Naive thymus-derived CD8-positive, alpha-beta T cell (primary cell): ENCODE measurements around the gene DYRK1A. TPM values are rescaled to one million over a fixed set of nuclear protein-coding genes. Genes with fewer than 3 reads are reported as not detected.
"Not testable (repeated sequence)": the region's sequence is repeated elsewhere in the genome, so short reads cannot be mapped to it uniquely, and the experiment has no call there.

Experiments
- ATAC-seq, 2 donors: fragments of 150-1000 bp; cut with Tn5 transposase in 1 of 2; sonication (Bioruptor Pico), chemical (Tn5 transposase) in 1 of 2; 1 replicate in 1 of 2; 2 replicates in 1 of 2; pipeline ENCODE4 v1.10.0; 2021; ENCODE audit warnings: mild to moderate bottlenecking in 2 of 2, moderate library complexity in 2 of 2
- POLR2A ChIA-PET: fragments of 350-600 bp; sonication (Branson Sonifier 250); formaldehyde crosslinking; loops from one replicate; lab custom pipeline; 2021; ENCODE audit warnings: antibody characterized with exemption; lab: Charles Lee
- DNase-seq, 10 donors: peaks; one replicate each; pipeline versions ENCODE4 v3.0.0 to v3.0.0-alpha.2; 2020 to 2022
- H3K27ac Mint-ChIP-seq, 10 donors: one replicate each; pipeline ENCODE4 v1.8.0; 2020 to 2022; ENCODE audit warnings: mild to moderate bottlenecking in 10 of 10, mixed read lengths in 10 of 10, moderate library complexity in 4 of 10, inconsistent platforms in 1 of 10
- H3K27me3 Mint-ChIP-seq, 5 donors: one replicate each; pipeline ENCODE4 v1.8.0; 2021 to 2022; ENCODE audit warnings: mixed read lengths in 5 of 5
- H3K36me3 Mint-ChIP-seq, 3 donors: one replicate each; pipeline ENCODE4 v1.8.0; 2020 to 2022; ENCODE audit warnings: mixed read lengths in 3 of 3, mild to moderate bottlenecking in 2 of 3, inconsistent platforms in 1 of 3
- H3K4me1 Mint-ChIP-seq, 4 donors: one replicate each; pipeline ENCODE4 v1.8.0; 2021 to 2022; ENCODE audit warnings: mixed read lengths in 4 of 4
- H3K4me3 Mint-ChIP-seq, 10 donors: one replicate each; pipeline ENCODE4 v1.8.0; 2020 to 2022; ENCODE audit warnings: mild to moderate bottlenecking in 10 of 10, mixed read lengths in 10 of 10, moderate library complexity in 6 of 10, inconsistent platforms in 1 of 10
- H3K9me3 Mint-ChIP-seq, 9 donors: one replicate each; pipeline ENCODE4 v1.8.0; 2020 to 2022; ENCODE audit warnings: mixed read lengths in 9 of 9, mild to moderate bottlenecking in 3 of 9, inconsistent platforms in 1 of 9, moderate library complexity in 1 of 9
- polyA plus RNA-seq, 3 donors: library from polyadenylated mRNA; unstranded; fragments of 300-500 nt; fragmentation: Illumina TruSeq; gene quantifications; one replicate each; pipeline ENCODE4 v1.2.3, GENCODE V29; 2021
- total RNA-seq, 8 experiments: library from RNA in 2 of 8; stranded (reverse) in 2 of 8; gene quantifications; one replicate each; pipeline ENCODE4 v1.2.3 and lab custom pipeline; 2021 to 2026

Gene DYRK1A
- total and polyA plus RNA-seq, 5 experiments from 2014 or later, result 1.8 to 146 (median 5.4) TPM

GRCh38 chr21:37507716-37508115, 141.1 kb downstream of the DYRK1A start:
- H3K27me3 Mint-ChIP-seq, result no peaks in the 10 kb centered on the region
- H3K27ac Mint-ChIP-seq, result no peak overlapping the region
- POLR2A ChIA-PET, result no interaction called here
- ATAC-seq (no peak), DNase-seq (no peak)
- no peaks in the 10 kb centered on the region for H3K9me3 Mint-ChIP-seq
- H3K4me3 Mint-ChIP-seq, result no peak overlapping the region
- H3K4me1 Mint-ChIP-seq, result peaks cover 12 to 28% (median 23%) of the 10 kb centered on the region in 4 donors
- H3K36me3 Mint-ChIP-seq, result peaks cover 5 to 35% (median 8%) of the 10 kb centered on the region in 3 donors

GRCh38 chr21:37508341-37508740, 141.8 kb downstream of the DYRK1A start:
- no peak overlapping the region for H3K27ac Mint-ChIP-seq
- ATAC-seq (no peak), DNase-seq (no peak)
- H3K36me3 Mint-ChIP-seq, result peaks cover 2 to 33% (median 5%) of the 10 kb centered on the region in 3 donors
- H3K9me3 Mint-ChIP-seq, result no peaks in the 10 kb centered on the region
- POLR2A ChIA-PET, result no interaction called here
- peaks cover 9 to 22% (median 19%) of the 10 kb centered on the region in 4 donors for H3K4me1 Mint-ChIP-seq
- no peaks in the 10 kb centered on the region for H3K27me3 Mint-ChIP-seq
- H3K4me3 Mint-ChIP-seq, result no peak overlapping the region

GRCh38 chr21:37509802-37510393, 143.3 kb downstream of the DYRK1A start:
- Mint-ChIP-seq H3K9me3 (no peaks in the 10 kb centered on the region), H3K27ac (peak overlapping the region in 6 of 10 donors; percentile 3 to 62 (median 12)), H3K4me3 (no peak overlapping the region), H3K4me1 (peaks cover 4 to 20% (median 17%) of the 10 kb centered on the region in 4 donors), H3K36me3 (peaks cover under 1 to 33% (median 5%) of the 10 kb centered on the region in 3 donors), H3K27me3 (no peaks in the 10 kb centered on the region)
- POLR2A ChIA-PET, result no interaction called here
- DNase-seq (no peak), ATAC-seq (no peak)

GRCh38 chr21:37511848-37512247, 145.3 kb downstream of the DYRK1A start:
- Mint-ChIP-seq H3K27ac (peak overlapping the region in 4 of 10 donors; percentile 23 to 82 (median 46)), H3K4me3 (peak overlapping the region in 1 of 10 donors; percentile 36), H3K36me3 (peaks cover 5 to 28% (median 16%) of the 10 kb centered on the region in 3 donors), H3K27me3 (no peaks in the 10 kb centered on the region), H3K9me3 (no peaks in the 10 kb centered on the region), H3K4me1 (peaks cover 4 to 20% (median 17%) of the 10 kb centered on the region in 4 donors)
- ATAC-seq (no peak), DNase-seq (no peak)
- POLR2A ChIA-PET, result interaction anchor here (1.6 kb wide), 1 partner anchor 52 kb away, joined by 5 read pairs; no protein-coding TSS in a partner anchor

- H3K4me3 Mint-ChIP-seq, result no peak overlapping the region
- POLR2A ChIA-PET, result no interaction called here
- peaks cover 4 to 20% (median 20%) of the 10 kb centered on the region in 4 donors for H3K4me1 Mint-ChIP-seq
- H3K27me3 Mint-ChIP-seq, result no peaks in the 10 kb centered on the region
- DNase-seq (no peak), ATAC-seq (no peak)
- peak overlapping the region in 2 of 10 donors; percentile 25 to 81 for H3K27ac Mint-ChIP-seq
- H3K9me3 Mint-ChIP-seq, result no peaks in the 10 kb centered on the region
- H3K36me3 Mint-ChIP-seq, result peaks cover 5 to 39% (median 32%) of the 10 kb centered on the region in 3 donors
Measured at GRCh38 chr21:37513383-37513782, 146.8 kb downstream of the DYRK1A start.

- Mint-ChIP-seq H3K27ac (peak overlapping the region in 3 of 10 donors; percentile 29 to 78 (median 51)), H3K4me3 (no peak overlapping the region), H3K27me3 (no peaks in the 10 kb centered on the region), H3K36me3 (peaks cover 5 to 40% (median 32%) of the 10 kb centered on the region in 3 donors), H3K9me3 (no peaks in the 10 kb centered on the region), H3K4me1 (peaks cover 4 to 20% (median 20%) of the 10 kb centered on the region in 4 donors)
- ATAC-seq (no peak), DNase-seq (no peak)
- POLR2A ChIA-PET, result no interaction called here
Measured at GRCh38 chr21:37514038-37514667, 147.6 kb downstream of the DYRK1A start.

- Mint-ChIP-seq H3K4me1 (peaks cover 4 to 17% (median 15%) of the 10 kb centered on the region in 4 donors), H3K36me3 (peaks cover 5 to 32% (median 23%) of the 10 kb centered on the region in 3 donors), H3K4me3 (no peak overlapping the region)
Measured at GRCh38 chr21:37516998-37517397, 150.4 kb downstream of the DYRK1A start.

GRCh38 chr21:37520801-37521200, 154.2 kb downstream of the DYRK1A start:
- no peaks in the 10 kb centered on the region for H3K9me3 Mint-ChIP-seq
- POLR2A ChIA-PET, result interaction anchor here (0.6 kb wide), 1 partner anchor 36 kb away, joined by 8 read pairs; no protein-coding TSS in a partner anchor
- no peak for ATAC-seq
- peaks cover 0 to 18% (median 8%) of the 10 kb centered on the region in 4 donors for H3K4me1 Mint-ChIP-seq
- DNase-seq, result no peak
- peak overlapping the region in 1 of 10 donors; percentile 31 for H3K27ac Mint-ChIP-seq
- no peaks in the 10 kb centered on the region for H3K27me3 Mint-ChIP-seq
- peaks cover 0 to 25% (median 14%) of the 10 kb centered on the region in 3 donors for H3K36me3 Mint-ChIP-seq
- no peak overlapping the region for H3K4me3 Mint-ChIP-seq

More at GRCh38 chr21:37516998-37517397, 150.4 kb downstream of the DYRK1A start:
- H3K9me3 Mint-ChIP-seq, result no peaks in the 10 kb centered on the region
- POLR2A ChIA-PET, result interaction anchor here (0.6 kb wide), 1 partner anchor 1778 kb away, joined by 3 read pairs; no protein-coding TSS in a partner anchor
- DNase-seq (no peak), ATAC-seq (no peak)
- H3K27me3 Mint-ChIP-seq, result no peaks in the 10 kb centered on the region
- peak overlapping the region in 2 of 10 donors; percentile 28 to 37 for H3K27ac Mint-ChIP-seq

GRCh38 chr21:37521658-37522057, 155.1 kb downstream of the DYRK1A start:
- POLR2A ChIA-PET, result no interaction called here

GRCh38 chr21:37522641-37523295, 156.2 kb downstream of the DYRK1A start:
- Mint-ChIP-seq H3K9me3 (no peaks in the 10 kb centered on the region), H3K4me1 (peaks cover 0 to 15% (median 8%) of the 10 kb centered on the region in 4 donors), H3K27ac (peak overlapping the region in 6 of 10 donors; percentile 36 to 72 (median 54)), H3K27me3 (no peaks in the 10 kb centered on the region), H3K36me3 (peaks cover 0 to 8% (median 6%) of the 10 kb centered on the region in 3 donors), H3K4me3 (no peak overlapping the region)
- DNase-seq (no peak), ATAC-seq (no peak)
- POLR2A ChIA-PET, result interaction anchor here (0.6 kb wide), 1 partner anchor 93 kb away, joined by 4 read pairs; no protein-coding TSS in a partner anchor

More at GRCh38 chr21:37521658-37522057, 155.1 kb downstream of the DYRK1A start:
- Mint-ChIP-seq H3K9me3 (no peaks in the 10 kb centered on the region), H3K36me3 (peaks cover 0 to 17% (median 12%) of the 10 kb centered on the region in 3 donors), H3K27me3 (no peaks in the 10 kb centered on the region), H3K4me3 (no peak overlapping the region), H3K4me1 (peaks cover 0 to 18% (median 8%) of the 10 kb centered on the region in 4 donors), H3K27ac (peak overlapping the region in 4 of 10 donors; percentile 25 to 58 (median 30))
- no peak for ATAC-seq
- DNase-seq, result no peak

GRCh38 chr21:37524944-37525343, 158.4 kb downstream of the DYRK1A start:
- DNase-seq, H3K27me3 Mint-ChIP-seq, POLR2A ChIA-PET, H3K9me3 Mint-ChIP-seq, ATAC-seq, H3K4me3 Mint-ChIP-seq, H3K36me3 Mint-ChIP-seq: not testable (repeated sequence)
- Mint-ChIP-seq H3K27ac (peak overlapping the region in 2 of 10 donors; percentile 4 to 70), H3K4me1 (peaks cover 0 to 15% (median 9%) of the 10 kb centered on the region in 4 donors)

GRCh38 chr21:37525810-37526209, 159.2 kb downstream of the DYRK1A start:
- ATAC-seq (no peak), DNase-seq (no peak)
- no peak overlapping the region for H3K27ac Mint-ChIP-seq
- POLR2A ChIA-PET, result no interaction called here
- no peaks in the 10 kb centered on the region for H3K9me3 Mint-ChIP-seq
- H3K4me3 Mint-ChIP-seq, result no peak overlapping the region
- H3K36me3 Mint-ChIP-seq, result no peaks in the 10 kb centered on the region
- H3K27me3 Mint-ChIP-seq, result peaks cover 0 to 4% (median 3%) of the 10 kb centered on the region in 5 donors
- H3K4me1 Mint-ChIP-seq, result peaks cover 0 to 15% (median 7%) of the 10 kb centered on the region in 4 donors
